GM15510 (cell line): ENCODE measurements around the gene TMEM272.

Source experiments
- POLR2A ChIP-seq: IDR thresholded peaks from 3 replicates; pipeline ENCODE4 v1.6.1; 2011; ENCODE audit warnings: borderline replicate concordance; ENCODE audit not compliant: insufficient read length; ENCODE audit errors: extremely low read depth

TMEM272 gene

DNA sequence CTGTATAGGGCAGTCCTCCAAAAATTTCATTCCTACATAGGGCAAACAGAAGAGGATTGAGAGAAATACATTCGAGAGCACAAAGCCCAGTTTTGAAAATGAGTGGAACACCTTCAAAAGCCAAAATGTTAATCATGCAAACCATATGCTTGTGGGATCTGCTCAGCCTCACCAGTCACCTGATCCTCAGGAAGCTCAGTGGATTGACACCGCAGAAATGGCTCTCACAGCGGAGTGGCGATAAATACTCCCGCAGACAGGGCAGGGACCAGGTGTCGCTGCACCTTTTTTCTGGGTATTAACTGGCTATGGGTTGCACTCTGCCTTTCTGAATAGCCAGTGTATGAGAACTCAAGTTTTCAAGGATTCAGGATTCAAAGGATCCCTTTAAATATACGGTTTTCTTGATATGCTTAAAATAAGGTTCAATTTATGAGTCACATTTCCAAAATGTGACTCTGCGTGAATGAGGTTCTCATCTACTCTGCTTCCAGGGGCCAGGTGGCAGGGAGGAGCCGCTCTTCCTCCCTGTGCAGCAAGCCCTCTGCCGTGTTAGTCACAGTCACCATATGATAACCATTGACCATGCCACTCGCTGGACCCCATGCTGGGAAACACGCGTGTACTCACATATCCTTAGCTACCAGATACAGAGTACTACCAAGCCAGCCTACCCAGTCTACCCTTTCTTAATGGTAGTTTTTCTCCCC, 22.7 kb downstream of the TMEM272 start:
- no peak for TF ChIP-seq POLR2A

DNA sequence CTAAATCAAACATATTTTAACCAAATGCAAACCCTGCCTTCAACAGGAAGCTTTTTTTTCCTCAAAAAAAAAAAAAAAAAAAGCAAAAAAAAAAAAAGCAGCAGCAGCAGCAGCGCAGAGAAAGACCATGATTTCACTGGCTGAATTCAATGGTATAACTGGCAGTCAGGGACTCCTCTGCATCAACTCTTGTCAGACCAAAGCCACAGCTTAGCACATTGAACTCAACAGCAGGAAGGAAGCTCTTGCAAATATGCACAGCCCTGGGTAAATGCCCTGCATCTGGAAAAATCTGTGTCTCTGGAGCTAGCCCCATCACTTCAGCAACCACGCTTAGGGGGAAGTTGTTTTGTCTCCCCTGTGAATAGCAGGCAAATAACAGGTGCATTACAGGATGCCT, 23.4 kb downstream of the TMEM272 start:
- no peak for TF ChIP-seq POLR2A

DNA sequence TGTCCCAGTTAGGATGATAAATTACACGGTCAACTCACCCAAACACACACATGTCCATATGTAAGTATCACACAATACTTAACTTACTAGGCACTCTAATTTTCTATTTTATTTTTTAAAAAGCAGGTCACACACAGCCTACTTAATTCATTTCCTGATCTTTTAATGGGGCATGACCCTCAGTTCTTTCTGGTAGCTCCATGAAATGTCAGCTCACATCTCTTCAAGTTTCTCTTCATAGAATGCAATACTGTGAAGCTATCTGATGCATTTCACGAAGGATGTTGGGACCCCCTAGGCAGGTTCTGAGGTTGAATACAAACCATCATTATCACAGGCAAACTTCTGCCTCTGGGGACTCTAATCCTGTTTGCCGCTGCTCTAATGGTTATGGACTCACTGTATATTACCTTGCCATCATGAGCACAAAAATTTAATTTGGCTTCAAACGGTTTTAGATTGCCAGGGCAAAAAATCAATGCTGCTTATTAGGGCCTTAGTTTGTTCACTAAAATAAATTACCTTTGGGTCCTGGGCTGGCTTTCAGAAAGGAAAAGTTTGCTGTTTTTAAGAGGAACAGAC, 24.9 kb downstream of the TMEM272 start:
- no peak for TF ChIP-seq POLR2A

DNA sequence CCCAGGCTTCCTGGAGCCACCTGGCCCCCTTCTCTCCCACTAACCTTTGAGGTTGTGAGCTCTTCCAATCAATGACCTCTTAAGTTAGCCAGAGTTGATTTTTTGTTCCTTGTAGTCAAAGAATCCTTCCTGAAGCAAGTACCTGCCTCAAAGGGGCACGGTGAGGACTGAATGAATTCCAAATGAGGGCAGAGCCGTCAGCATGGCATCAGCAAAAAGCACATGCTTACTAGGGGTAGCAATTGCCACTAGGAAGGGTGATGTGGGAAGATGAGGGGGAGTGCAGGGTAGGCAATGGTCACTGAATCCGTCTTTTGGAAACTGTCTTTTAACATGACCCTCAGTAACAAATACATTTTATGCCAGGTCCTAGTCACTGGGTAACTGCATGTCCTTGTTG, 25.4 kb downstream of the TMEM272 start:
- no peak for TF ChIP-seq POLR2A

DNA sequence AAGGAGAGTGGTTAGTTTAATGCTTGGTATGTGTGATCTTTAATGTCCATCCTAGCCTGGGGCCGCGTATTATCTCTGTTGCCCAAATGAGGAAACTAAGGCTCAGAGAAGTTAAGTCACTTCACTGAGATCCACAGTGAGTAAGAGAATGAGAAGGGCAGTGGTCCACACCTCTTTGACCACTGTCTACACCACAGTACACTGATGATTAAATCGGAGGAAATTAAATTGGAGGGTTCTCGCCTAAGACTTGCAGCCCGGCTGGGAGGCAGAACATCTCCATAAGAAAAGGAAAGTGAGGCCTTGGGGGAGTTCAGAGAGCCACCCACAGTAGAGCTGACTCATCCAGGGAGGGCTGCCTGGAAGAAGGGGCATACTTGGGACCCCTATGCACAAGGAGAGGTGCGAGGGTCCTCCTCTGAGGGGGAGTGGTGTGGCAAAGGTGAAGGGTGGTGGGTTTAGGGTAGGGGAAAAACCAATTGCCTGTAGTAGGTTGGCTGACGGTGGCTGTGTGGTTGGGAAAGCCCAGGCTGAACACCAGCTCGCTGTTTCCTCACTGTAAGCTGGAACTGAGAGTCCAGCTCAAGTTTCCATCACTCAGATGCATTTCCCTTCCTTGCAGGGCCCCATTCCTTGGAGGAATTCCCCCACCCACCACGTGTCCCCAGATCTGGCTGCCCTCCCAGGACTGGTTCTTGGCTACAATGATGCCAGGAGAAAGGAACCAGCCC, 26.0 kb downstream of the TMEM272 start:
- TF ChIP-seq POLR2A, result no peak

DNA sequence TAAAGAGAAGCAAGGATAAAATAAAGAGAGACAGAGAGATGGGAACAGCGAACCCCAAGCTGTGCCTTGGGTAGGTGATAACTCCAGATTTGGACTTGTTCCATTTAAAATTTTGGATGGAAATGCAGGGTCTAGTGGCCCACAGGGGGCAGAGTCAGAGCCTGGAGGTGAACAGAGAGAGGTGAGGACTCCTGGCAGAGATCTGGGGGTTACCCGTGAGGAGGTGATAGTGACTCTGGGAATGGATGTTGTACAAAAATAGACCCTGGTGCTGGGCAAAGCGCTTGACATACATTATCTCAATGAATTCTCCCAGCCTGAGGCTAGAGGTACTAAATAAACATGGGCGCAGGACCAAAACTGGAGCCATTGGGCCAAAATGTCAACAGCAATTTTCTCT, 26.7 kb downstream of the TMEM272 start:
- no peak for TF ChIP-seq POLR2A

DNA sequence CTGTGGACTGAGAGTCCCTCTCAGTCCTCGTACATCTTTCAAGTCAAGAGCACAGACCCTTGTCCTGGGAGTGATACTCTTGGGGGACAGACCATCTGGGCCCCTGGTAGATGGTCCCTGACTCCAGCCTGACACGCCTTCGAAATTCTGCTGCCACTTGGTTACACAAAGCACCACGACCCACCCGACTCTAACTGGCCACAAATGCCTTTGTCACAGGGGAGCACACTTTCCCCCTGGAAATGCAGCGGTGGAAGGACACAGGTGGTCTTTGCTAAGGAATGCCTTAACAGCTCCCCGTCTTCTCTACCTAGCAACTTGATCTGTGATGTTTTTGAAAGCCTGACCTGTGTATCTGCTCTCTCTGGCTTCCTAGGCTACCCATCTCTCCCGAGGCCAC, 27.3 kb downstream of the TMEM272 start:
- TF ChIP-seq POLR2A, result no peak

DNA sequence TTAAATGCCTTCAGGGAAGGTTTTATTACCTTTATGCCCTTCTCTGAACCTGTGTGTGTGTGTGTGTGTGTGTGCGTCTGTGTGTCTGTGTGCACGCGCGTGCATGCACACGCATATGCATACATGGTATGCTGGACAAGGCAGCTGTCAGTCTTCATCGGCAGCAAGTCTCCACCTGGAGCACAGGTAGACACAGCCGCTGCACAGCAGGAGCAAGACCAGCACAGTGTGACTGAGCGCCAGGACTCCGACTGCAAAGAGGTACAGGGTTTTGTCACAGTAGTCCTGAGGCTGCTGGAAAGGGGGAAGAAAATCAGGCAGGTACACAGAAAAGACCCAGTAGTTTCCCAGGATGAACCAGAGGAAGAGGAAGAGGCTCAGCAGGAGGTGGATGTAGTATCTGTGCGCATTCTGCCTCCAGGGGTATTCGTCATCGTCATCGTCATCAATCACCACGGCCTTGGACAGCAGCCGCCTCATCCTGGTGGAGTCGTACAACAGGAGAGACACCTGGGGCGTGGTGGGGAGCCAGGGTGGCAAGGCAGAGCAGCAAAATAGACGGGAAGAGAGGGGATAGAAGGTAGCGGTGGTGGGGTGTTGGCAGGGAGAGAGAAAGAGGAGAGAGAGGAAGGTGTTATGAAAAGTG, 28.2 kb downstream of the TMEM272 start:
- no peak for TF ChIP-seq POLR2A

DNA sequence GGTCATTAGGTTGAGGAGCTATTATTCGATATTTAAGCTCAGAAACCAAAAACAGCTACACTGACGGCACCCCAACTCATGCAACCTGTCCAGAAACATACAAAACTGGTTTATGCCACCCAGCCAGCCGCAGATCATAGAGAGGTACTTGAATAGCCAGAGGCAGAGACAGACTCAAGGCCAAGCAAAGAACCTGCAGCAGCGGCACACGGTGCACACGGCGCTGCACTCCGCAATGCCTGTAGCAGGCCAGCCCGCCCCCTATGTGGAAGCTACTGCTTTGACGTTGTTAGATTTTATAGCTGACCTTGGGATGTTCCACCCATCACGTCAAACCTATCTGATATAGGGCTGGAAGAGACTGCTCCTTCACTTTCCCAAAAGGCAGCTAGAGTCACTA, 29.1 kb downstream of the TMEM272 start:
- no peak for TF ChIP-seq POLR2A

DNA sequence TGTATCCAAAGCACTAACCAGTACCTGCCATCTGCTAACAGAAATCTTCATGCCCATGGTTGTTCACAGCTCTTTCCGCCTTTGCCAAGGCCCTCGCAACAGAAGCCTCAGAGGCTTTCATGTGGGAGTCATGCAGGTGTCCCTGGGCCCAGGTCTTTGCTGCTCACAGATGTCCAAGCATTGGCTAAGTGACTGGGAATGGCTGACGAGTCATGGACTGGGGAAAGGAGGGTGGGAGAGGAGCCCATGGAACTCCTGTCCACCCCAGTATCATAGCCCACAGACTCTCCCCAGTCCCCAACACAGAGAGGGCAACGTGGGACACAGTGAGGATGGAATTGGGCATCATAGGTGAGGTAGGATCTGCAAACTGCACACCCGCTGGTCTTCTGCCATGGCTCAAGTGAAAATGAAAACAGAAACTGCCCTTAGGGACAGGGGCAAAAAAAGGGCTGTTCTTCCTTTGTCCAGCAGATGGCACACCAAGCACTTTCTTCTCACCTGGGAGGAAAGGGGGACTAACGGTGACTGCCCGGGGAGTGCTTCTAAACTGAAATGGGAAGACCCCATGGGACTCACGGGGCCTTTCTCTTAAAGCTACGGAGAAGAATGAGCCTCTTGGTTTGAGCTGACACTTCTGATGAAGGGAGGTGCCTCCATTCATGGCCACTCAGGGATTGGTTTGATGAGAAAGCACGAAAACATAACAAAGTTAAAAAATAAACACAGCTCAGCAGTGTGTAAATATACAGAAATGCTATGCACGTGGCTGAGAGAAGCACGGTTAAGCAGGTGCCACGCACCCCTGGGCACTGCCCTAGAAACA, 29.9 kb downstream of the TMEM272 start:
- no peak for TF ChIP-seq POLR2A

DNA sequence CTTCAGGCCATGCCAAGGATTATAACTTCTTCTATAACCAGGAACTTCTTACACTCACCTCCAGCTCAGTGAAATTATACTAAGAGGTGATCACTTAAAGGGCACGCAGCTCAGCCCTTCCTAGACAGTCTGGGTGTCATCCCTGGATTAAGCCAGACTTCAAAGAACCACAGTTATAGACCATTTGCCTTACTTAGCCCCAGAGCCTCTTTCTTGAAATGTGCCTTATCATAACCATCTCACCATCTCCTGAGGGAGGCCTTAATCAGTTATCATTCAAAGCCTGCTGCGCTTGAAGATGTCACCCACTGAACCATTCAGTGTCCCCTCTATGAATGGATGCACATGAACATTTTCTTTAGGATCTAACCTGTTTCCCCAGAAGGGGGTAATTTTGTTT, 30.9 kb downstream of the TMEM272 start:
- TF ChIP-seq POLR2A, result no peak

DNA sequence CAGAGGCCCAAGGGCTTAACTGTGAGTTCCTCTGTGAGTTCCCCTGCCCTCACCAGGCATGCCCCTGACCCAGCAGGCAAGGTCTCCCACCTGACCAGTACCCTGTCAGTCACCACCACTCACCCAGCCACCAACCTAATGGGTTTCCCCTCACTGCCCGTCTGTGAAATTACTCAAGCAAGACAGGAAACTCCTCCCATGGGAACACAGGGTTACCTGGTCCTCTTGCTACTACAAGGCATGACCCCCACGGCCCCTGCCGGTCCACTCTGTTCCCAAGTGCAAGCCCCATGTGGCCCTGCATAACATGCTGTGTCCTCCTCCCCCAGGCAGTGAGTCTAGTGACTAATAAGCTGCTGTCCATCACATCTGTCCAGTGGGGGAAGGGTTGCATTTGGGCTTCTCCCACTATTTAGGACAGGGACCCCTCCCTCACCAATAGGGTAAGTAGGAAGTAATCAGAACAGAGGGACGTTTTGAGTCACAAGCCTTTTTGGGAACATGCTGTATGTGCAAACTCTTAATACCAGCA, 33.0 kb downstream of the TMEM272 start:
- TF ChIP-seq POLR2A, result no peak

DNA sequence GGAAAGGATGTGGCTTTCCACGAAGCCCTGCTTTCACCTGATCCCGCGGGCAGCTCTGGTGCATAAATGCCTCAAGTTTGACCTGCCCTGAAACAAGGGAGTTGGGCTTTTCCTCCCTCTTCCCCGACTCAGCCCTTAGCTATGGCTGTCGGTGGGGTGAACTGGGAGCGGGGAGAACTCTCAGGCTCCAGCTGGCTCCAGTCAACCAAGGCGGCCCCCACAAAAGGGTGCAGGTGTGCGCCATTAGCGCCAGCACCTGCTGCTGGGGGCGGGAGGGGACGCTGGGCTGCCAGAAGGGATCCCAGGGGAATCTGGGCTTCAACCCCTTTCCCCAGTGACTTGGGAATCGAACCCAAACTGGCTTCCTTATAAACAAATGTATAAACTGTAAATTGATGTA, 33.9 kb downstream of the TMEM272 start:
- TF ChIP-seq POLR2A, result no peak

DNA sequence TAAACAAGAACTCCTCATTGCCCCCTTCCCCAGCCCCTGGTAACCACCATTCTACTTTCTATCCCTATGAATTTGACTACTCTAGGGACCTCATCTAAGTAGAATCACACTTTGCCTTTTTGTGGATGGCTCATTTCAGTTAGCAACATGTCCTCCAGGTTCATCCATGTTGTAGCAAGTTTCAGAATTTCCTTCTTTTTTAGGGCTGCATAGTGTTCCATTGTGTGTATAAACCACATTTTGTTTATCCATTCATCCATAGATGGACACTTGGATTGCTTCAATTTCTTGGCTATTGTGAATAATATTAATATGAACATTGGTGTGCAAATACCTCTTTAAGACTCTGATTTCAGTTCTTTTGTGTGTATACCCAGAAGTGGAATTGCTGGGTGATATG, 36.2 kb downstream of the TMEM272 start:
- TF ChIP-seq POLR2A, result no peak
